IPS-15b (cell line): Measurements from ENCODE around the gene SNTG2.
"Not testable (repeated sequence)": the region's sequence is repeated elsewhere in the genome, so short reads cannot be mapped to it uniquely, and the experiment has no call there.

Experiments
- H3K27me3 ChIP-seq: one replicate; pipeline ENCODE4 v1.6.1; 2013; ENCODE audit warnings: low read length; ENCODE audit not compliant: control insufficient read depth, insufficient read depth
- H3K36me3 ChIP-seq: one replicate; pipeline ENCODE4 v1.6.1; 2013; ENCODE audit warnings: low read length; ENCODE audit not compliant: control insufficient read depth, insufficient read depth
- H3K4me1 ChIP-seq: one replicate; pipeline ENCODE4 v1.6.1; 2013; ENCODE audit warnings: mild to moderate bottlenecking, low read length; ENCODE audit not compliant: control insufficient read depth, insufficient read depth
- H3K4me3 ChIP-seq: one replicate; pipeline ENCODE4 v1.5.1; 2013; ENCODE audit warnings: low read depth, low read length
- H3K9ac ChIP-seq: one replicate; pipeline ENCODE4 v1.6.1; 2013; ENCODE audit warnings: low read depth, mild to moderate bottlenecking, low read length
- H3K9me3 ChIP-seq: one replicate; pipeline ENCODE4 v1.6.1; 2013; ENCODE audit warnings: mild to moderate bottlenecking, low read length; ENCODE audit not compliant: control insufficient read depth, insufficient read depth

The SNTG2 gene

DNA sequence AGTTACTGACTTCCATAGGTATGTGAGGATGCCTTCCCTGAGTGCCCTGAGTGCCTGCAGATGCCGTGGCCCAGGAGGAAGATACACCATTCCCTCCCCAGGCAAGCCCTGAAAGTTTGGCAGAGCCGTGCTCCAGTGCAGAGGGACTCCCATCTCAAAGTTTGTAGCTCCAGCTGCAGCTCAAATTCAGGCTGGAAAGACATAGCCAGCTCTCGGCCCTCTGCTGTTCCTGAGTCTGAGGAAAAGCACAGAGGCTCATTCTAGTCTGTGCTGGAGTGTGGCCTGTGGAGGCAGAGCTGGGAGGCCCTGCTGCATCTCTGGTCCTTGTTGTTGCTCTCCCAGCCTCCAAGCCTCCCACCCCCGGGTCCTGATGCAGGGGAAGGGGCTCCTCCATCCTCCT is 446.7 kb downstream of the SNTG2 start:
- no peaks in the 10 kb centered on the region for H3K4me1 ChIP-seq
- no peak overlapping the region for H3K4me3 ChIP-seq
- H3K27me3 ChIP-seq = no peaks in the 10 kb centered on the region
- H3K36me3 ChIP-seq = no peaks in the 10 kb centered on the region
- H3K9me3 ChIP-seq = no peaks in the 10 kb centered on the region
- H3K9ac ChIP-seq = no peak overlapping the region

- H3K4me3 ChIP-seq = no peak overlapping the region
- H3K36me3 ChIP-seq = no peaks in the 10 kb centered on the region
- H3K9me3 ChIP-seq = no peaks in the 10 kb centered on the region
- H3K9ac ChIP-seq = no peak overlapping the region
- H3K27me3 ChIP-seq = no peaks in the 10 kb centered on the region
- no peaks in the 10 kb centered on the region for H3K4me1 ChIP-seq
Observed at GRCh38 chr2:1398191-1398590, 447.5 kb downstream of the SNTG2 start.

- H3K4me1 ChIP-seq = no peaks in the 10 kb centered on the region
- H3K9me3 ChIP-seq = no peaks in the 10 kb centered on the region
- no peaks in the 10 kb centered on the region for H3K27me3 ChIP-seq
- H3K36me3 ChIP-seq = no peaks in the 10 kb centered on the region
- H3K9ac ChIP-seq = no peak overlapping the region
- H3K4me3 ChIP-seq = no peak overlapping the region
Observed at GRCh38 chr2:1400943-1401735, 450.5 kb downstream of the SNTG2 start.

GRCh38 chr2:1402064-1402463 is 451.4 kb downstream of the SNTG2 start:
- Histone ChIP-seq H3K27me3 (no peaks in the 10 kb centered on the region), H3K36me3 (no peaks in the 10 kb centered on the region), H3K4me1 (no peaks in the 10 kb centered on the region), H3K4me3 (no peak overlapping the region), H3K9ac (no peak overlapping the region), H3K9me3 (no peaks in the 10 kb centered on the region)

DNA sequence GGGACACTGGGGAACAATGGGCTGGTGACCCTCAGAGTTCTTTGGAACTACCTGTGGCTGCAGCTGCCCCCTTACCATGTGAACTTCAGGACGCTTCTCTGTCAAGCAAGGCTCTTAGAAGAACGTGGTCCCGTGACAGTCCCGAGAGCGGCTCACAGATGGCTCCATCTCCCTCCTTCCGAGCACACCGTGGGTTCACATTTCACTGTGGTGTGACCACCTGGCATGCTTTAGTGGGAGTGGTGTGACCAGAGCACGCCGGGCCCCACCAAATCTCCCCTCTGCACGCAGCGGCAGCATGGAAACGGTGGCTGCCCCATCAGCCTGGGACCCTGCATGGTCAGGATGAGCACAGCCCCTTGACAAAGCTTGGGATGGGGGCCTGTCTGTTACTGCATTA is 452.9 kb downstream of the SNTG2 start:
- H3K27me3 ChIP-seq = no peaks in the 10 kb centered on the region
- no peak overlapping the region for H3K4me3 ChIP-seq
- no peaks in the 10 kb centered on the region for H3K36me3 ChIP-seq

GRCh38 chr2:1405124-1405523 is 454.5 kb downstream of the SNTG2 start:
- no peaks in the 10 kb centered on the region for H3K4me1 ChIP-seq
- no peak overlapping the region for H3K4me3 ChIP-seq
- H3K9ac ChIP-seq = no peak overlapping the region
- no peaks in the 10 kb centered on the region for H3K27me3 ChIP-seq
- no peaks in the 10 kb centered on the region for H3K36me3 ChIP-seq
- no peaks in the 10 kb centered on the region for H3K9me3 ChIP-seq

More for the DNA sequence above, 452.9 kb downstream of the SNTG2 start:
- H3K4me1 ChIP-seq = no peaks in the 10 kb centered on the region
- H3K9me3 ChIP-seq = no peaks in the 10 kb centered on the region
- H3K9ac ChIP-seq = no peak overlapping the region

DNA sequence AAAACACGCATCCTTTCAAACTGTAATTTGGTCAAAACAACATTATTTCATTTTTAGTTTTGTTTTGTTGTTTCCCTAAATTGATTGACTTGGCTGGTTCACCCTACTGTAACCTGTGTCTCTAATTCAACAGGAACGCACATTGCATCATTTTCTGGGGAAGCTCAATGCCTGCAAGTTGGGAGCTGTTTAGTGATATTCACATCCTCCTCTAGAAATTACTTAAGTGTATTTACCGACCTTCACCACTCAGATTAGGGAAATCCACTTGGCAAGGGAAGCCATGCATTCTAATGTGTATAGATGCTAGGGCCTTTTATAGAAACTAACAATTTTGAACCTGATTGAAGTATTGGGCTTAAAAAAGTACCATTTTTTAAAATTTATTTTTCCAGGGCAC is 455.3 kb downstream of the SNTG2 start:
- no peaks in the 10 kb centered on the region for H3K27me3 ChIP-seq
- H3K36me3 ChIP-seq = no peaks in the 10 kb centered on the region
- H3K9me3 ChIP-seq = no peaks in the 10 kb centered on the region
- H3K4me3 ChIP-seq = no peak overlapping the region
- no peak overlapping the region for H3K9ac ChIP-seq
- no peaks in the 10 kb centered on the region for H3K4me1 ChIP-seq

GRCh38 chr2:1406434-1406833 is 455.8 kb downstream of the SNTG2 start:
- no peak overlapping the region for H3K9ac ChIP-seq
- H3K36me3 ChIP-seq = no peaks in the 10 kb centered on the region
- no peaks in the 10 kb centered on the region for H3K9me3 ChIP-seq
- H3K4me3 ChIP-seq = no peak overlapping the region
- H3K27me3 ChIP-seq = no peaks in the 10 kb centered on the region
- H3K4me1 ChIP-seq = no peaks in the 10 kb centered on the region

DNA sequence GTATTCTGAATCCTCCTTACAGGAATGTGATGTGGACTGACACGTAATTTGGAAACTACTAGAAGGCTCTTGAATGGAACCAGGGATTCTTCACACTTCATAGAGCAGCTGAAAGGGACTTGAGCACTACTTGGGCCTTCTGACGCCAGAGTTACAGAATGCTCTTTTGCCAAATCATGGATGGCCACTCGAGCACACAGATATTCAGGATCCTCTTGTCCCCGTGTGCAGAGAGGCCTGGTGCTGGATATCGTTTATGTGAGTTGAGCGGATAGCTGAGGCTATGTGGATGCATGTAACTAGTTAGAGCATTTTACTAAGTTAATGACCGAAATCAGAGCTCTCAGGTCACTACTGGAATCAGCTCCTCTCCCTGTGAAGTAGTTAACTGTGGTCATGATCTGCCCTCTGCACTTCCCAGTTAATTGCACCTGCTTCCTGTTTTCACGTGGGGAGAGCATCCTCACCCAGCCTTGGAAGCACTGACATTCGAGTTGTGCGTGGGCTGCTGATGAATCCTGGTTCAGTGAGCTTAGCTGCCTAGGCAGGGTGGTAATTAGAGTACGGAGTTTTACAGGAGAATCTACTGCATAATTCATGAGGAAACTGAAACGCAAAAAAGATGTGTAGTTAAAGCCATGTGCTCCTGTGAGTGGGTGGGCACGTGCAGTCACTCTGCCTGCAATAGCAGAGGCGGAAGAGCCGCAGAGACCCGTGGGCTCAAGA is 457.5 kb downstream of the SNTG2 start:
- Histone ChIP-seq H3K9me3 (no peaks in the 10 kb centered on the region), H3K4me1 (no peaks in the 10 kb centered on the region), H3K4me3 (no peak overlapping the region), H3K27me3 (peaks cover 3% of the 10 kb centered on the region), H3K9ac (no peak overlapping the region), H3K36me3 (no peaks in the 10 kb centered on the region)

DNA sequence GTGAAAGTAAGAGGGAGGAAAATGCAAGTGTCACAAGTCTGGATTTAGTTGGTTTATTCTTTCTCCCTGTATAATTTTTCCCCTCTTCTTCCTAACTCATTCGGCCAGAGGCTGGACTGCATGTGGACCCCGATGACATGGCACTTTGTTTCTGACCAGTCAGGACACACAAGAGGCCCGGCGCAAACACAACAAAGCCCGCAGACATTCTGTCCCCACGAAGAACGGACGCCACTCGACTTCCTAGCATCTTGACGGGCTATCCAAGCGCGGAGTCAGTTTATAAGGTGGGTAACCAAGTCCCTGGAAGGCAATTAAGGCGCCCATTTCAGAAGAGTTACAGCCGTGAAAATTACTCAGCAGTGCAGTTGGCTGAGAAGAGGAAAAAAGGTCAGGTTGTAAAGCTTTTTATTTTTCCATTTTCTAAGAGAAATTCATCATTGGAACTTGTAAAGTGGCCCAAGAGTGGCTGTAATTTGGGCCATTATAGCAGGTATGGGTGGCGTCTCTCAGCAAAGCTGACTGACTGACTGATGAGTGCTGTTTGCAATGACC is 462.6 kb downstream of the SNTG2 start, which contains the start of gene TPO:
TPO (plus strand) TSS at position 308 of the 555 bp plus-strand sequence. CDS start 946 bp downstream, outside the sequence.
- Histone ChIP-seq H3K9ac (no peak within 1 kb of the TSS), H3K4me1 (no peaks in the 10 kb centered on the region), H3K27me3 (peaks cover 3% of the 10 kb centered on the region), H3K36me3 (no peaks in the 10 kb centered on the region), H3K4me3 (no peak within 1 kb of the TSS), H3K9me3 (no peaks in the 10 kb centered on the region)

- Histone ChIP-seq H3K4me1 (no peaks in the 10 kb centered on the region), H3K4me3 (no peak overlapping the region), H3K36me3 (no peaks in the 10 kb centered on the region), H3K9me3 (no peaks in the 10 kb centered on the region), H3K9ac (no peak overlapping the region), H3K27me3 (peaks cover 3% of the 10 kb centered on the region)
Observed at GRCh38 chr2:1414121-1414520, 463.5 kb downstream of the SNTG2 start.

GRCh38 chr2:1414901-1415300 is 464.3 kb downstream of the SNTG2 start:
- H3K9ac ChIP-seq, H3K4me1 ChIP-seq, H3K27me3 ChIP-seq, H3K36me3 ChIP-seq, H3K9me3 ChIP-seq, H3K4me3 ChIP-seq: not testable (repeated sequence)
